GM23248 (cell line): ENCODE results near the gene PCDHA7. TPM values are rescaled to one million over a fixed set of nuclear protein-coding genes. Genes with fewer than 3 reads are reported as not detected.
"Not testable (repeated sequence)": the region's sequence is repeated elsewhere in the genome, so short reads cannot be mapped to it uniquely, and the experiment has no call there.

ENCODE experiments used
- DNase-seq: peaks from one replicate; pipeline ENCODE4 v3.0.0-alpha.2; 2015
- H2AFZ ChIP-seq: fragments of 200-600 bp; sonication (generic); 2 replicates; pipeline ENCODE4 v1.6.1; 2016; ENCODE audit warnings: antibody characterized with exemption
- H3F3A ChIP-seq: fragments of 200-600 bp; sonication (generic); 2 replicates; pipeline ENCODE4 v1.6.1; 2016; ENCODE audit warnings: mild to moderate bottlenecking, antibody characterized with exemption, mixed run types; ENCODE audit not compliant: insufficient read depth
- H3K27ac ChIP-seq: fragments of 200-600 bp; sonication (generic); 2 replicates; pipeline ENCODE4 v1.5.1; 2016; ENCODE audit warnings: mild to moderate bottlenecking
- H3K27me3 ChIP-seq: fragments of 200-600 bp; sonication (generic); replicated peaks from 2 replicates; pipeline ENCODE4 v1.6.1; 2016; ENCODE audit warnings: mild to moderate bottlenecking; ENCODE audit not compliant: insufficient read depth
- H3K36me3 ChIP-seq: fragments of 200-600 bp; sonication (generic); 2 replicates; pipeline ENCODE4 v1.6.1; 2016; ENCODE audit warnings: low read depth, mild to moderate bottlenecking
- H3K4me1 ChIP-seq: fragments of 200-600 bp; sonication (generic); 2 replicates; pipeline ENCODE4 v1.6.1; 2016; ENCODE audit warnings: mild to moderate bottlenecking; ENCODE audit not compliant: insufficient read depth
- H3K4me2 ChIP-seq: fragments of 200-600 bp; sonication (generic); one replicate; pipeline ENCODE4 v1.6.1; 2016; ENCODE audit warnings: mild to moderate bottlenecking; ENCODE audit not compliant: unreplicated experiment
- H3K4me3 ChIP-seq: fragments of 200-600 bp; sonication (generic); 2 replicates; pipeline ENCODE4 v1.5.1; 2016; ENCODE audit warnings: mild to moderate bottlenecking
- H3K79me2 ChIP-seq: fragments of 200-600 bp; sonication (generic); 2 replicates; pipeline ENCODE4 v1.6.1; 2016; ENCODE audit warnings: mild to moderate bottlenecking; ENCODE audit not compliant: insufficient read depth
- H3K9ac ChIP-seq: fragments of 200-600 bp; sonication (generic); 2 replicates; pipeline ENCODE4 v1.6.1; 2016; ENCODE audit warnings: mild to moderate bottlenecking
- H3K9me2 ChIP-seq: fragments of 200-600 bp; sonication (generic); 2 replicates; pipeline ENCODE4 v1.6.1; 2016; ENCODE audit warnings: mixed run types, mild to moderate bottlenecking, moderate library complexity; ENCODE audit not compliant: insufficient read depth
- H3K9me3 ChIP-seq: fragments of 200-600 bp; sonication (generic); one replicate; pipeline ENCODE4 v1.6.1; 2017; ENCODE audit warnings: low read depth
- H4K20me1 ChIP-seq: fragments of 200-600 bp; sonication (generic); 2 replicates; pipeline ENCODE4 v1.6.0; 2016; ENCODE audit not compliant: insufficient read depth
- EZH2 ChIP-seq: fragments of 200-600 bp; sonication (generic); IDR thresholded peaks from 2 replicates; pipeline ENCODE4 v1.6.1; 2018; ENCODE audit warnings: antibody characterized with exemption, mild to moderate bottlenecking; ENCODE audit not compliant: insufficient read depth, poor library complexity, severe bottlenecking
- EZH2phosphoT487 ChIP-seq: fragments of 200-600 bp; sonication (generic); IDR thresholded peaks from 2 replicates; pipeline ENCODE4 v1.6.1; 2018; ENCODE audit warnings: antibody characterized with exemption, moderate library complexity, mild to moderate bottlenecking, low read depth; ENCODE audit not compliant: insufficient read depth
- WGBS, 2 experiments: methylation state at CpG; one replicate each; pipeline ENCODE4 v1.1.6; 2015 to 2017; ENCODE audit warnings: low lambda C conversion rate in 2 of 2, low coverage in 1 of 2; ENCODE audit errors: missing lambda C conversion rate in 2 of 2; 5-methylcytosine and 5-hydroxymethylcytosine counted together
- in situ Hi-C: fragments of 300-500 bp; cut with MboI; formaldehyde crosslinking; loops from 2 replicates; pipeline ENCODE4 v1.15.0; 2020
- polyA plus RNA-seq: library from polyadenylated mRNA; unstranded; fragments of >200 nt; fragmentation: Nextera tagmentation; extraction: Ambion mirVana; gene quantifications from 2 replicates; pipeline ENCODE4 v1.2.1, GENCODE V29; 2016
- total RNA-seq: library from RNA; depleted of rRNA; stranded (reverse); fragments of >200 nt; shearing (Covaris generic); gene quantifications from 2 replicates; pipeline ENCODE4 v1.2.3, GENCODE V29; 2014

Gene PCDHA7
- total and polyA plus RNA-seq, 2 experiments from 2014 or later = not detected

DNA sequence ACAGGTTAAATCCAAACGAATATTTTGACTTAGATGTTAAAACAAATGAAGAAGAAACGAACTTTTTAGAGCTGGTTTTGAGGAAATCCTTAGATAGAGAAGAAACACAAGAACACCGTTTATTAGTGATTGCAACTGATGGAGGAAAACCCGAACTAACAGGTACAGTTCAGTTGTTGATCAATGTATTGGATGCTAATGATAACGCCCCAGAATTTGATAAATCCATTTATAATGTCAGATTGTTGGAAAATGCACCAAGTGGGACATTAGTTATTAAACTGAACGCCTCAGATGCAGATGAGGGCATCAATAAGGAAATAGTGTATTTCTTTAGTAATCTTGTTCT lies 11.8 kb upstream of the PCDHA7 start:
- Histone ChIP-seq H3K27me3 (no peaks in the 10 kb centered on the region), H3K79me2 (no peaks in the 10 kb centered on the region), H3K36me3 (no peaks in the 10 kb centered on the region), H3K27ac (no peak overlapping the region), H3K9me2 (no peaks in the 10 kb centered on the region), H4K20me1 (no peaks in the 10 kb centered on the region), H3K4me2 (no peak overlapping the region), H3K9ac (no peak overlapping the region), H3K4me3 (no peak overlapping the region), H3K4me1 (no peaks in the 10 kb centered on the region), H3F3A (no peaks in the 10 kb centered on the region), H2AFZ (no peak overlapping the region), H3K9me3 (no peaks in the 10 kb centered on the region)
- 16 to 21% methylated on average over 6 of the region's 6 CpGs for WGBS, 2 experiments
- in situ Hi-C loops = no loop called here
- TF ChIP-seq EZH2phosphoT487 = no peak
- no peak for TF ChIP-seq EZH2
- no peak for DNase-seq

DNA sequence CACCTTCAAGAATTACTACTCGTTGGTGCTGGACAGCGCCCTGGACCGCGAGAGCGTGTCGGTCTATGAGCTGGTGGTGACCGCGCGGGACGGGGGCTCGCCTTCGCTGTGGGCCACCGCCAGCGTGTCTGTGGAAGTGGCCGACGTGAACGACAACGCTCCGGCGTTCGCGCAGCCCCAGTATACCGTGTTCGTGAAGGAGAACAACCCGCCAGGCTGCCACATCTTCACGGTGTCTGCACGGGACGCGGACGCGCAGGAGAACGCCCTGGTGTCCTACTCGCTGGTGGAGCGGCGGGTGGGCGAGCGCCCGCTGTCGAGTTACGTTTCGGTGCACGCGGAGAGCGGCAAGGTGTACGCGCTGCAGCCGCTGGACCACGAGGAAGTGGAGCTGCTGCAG lies 11.1 kb upstream of the PCDHA7 start:
- in situ Hi-C loops, H3K4me1 ChIP-seq, H3K36me3 ChIP-seq, H3K79me2 ChIP-seq, H3K4me2 ChIP-seq, H3K9me3 ChIP-seq, H2AFZ ChIP-seq, DNase-seq, H3K4me3 ChIP-seq, H3F3A ChIP-seq, H3K9me2 ChIP-seq, H3K27ac ChIP-seq, H3K27me3 ChIP-seq, H3K9ac ChIP-seq, H4K20me1 ChIP-seq: not testable (repeated sequence)
- 41 to 43% methylated on average over 36 to 48 of the region's 48 CpGs for WGBS, 2 experiments

DNA sequence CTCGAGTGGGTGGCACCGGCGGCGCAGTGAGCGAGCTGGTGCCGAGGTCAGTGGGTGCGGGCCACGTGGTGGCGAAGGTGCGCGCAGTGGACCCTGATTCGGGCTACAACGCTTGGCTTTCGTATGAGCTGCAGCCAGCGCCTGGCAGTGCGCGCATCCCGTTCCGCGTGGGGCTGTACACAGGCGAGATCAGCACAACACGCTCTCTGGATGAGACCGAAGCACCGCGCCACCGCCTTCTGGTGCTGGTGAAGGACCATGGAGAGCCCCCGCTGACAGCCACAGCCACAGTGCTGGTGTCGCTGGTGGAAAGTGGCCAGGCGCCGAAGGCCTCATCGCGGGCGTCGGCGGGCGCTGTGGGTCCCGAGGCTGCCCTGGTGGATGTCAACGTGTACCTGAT lies 10.6 kb upstream of the PCDHA7 start:
- Histone ChIP-seq H3F3A (no peaks in the 10 kb centered on the region), H3K9me3 (no peaks in the 10 kb centered on the region), H3K36me3 (no peaks in the 10 kb centered on the region), H3K79me2 (no peaks in the 10 kb centered on the region), H3K27me3 (no peaks in the 10 kb centered on the region), H2AFZ (no peak overlapping the region), H3K4me1 (no peaks in the 10 kb centered on the region), H4K20me1 (no peaks in the 10 kb centered on the region), H3K4me2 (no peak overlapping the region), H3K4me3 (no peak overlapping the region), H3K9me2 (no peaks in the 10 kb centered on the region), H3K9ac (no peak overlapping the region), H3K27ac (no peak overlapping the region)
- 55 to 58% methylated on average over 33 to 38 of the region's 38 CpGs for WGBS, 2 experiments
- no peak for DNase-seq
- in situ Hi-C loops = no loop called here
- TF ChIP-seq EZH2 (no peak), EZH2phosphoT487 (no peak)

DNA sequence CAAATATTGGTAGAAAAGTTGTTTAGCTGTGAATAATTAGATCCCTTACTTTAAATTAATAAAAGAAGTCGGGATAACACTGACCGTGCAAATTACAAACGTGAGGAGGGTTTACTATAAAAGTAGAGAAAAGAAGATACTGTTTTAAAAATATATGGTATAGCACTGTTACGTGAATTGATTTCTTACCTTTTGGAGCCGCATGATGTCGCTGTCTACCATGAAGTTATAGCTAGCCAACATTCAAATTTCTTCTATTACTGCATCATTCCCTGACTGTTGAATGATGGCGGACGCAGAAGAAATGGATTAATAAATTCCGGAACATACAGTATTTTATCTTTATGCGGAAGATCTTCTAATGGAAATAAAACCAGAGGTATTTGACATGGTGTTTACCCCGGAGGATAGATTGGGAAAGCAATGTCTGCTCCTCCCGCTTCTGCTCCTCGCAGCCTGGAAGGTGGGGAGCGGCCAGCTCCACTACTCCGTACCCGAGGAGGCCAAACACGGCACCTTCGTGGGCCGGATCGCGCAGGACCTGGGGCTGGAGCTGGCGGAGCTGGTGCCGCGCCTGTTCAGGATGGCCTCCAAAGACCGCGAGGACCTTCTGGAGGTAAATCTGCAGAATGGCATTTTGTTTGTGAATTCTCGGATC lies 6.2 kb upstream of the PCDHA7 start, which contains the start of gene PCDHA6:
Gene PCDHA6 (plus strand): TSS at position 257 of the 658 bp plus-strand sequence. CDS start 132 bp downstream, at position 389.
- DNase-seq = peak; percentile 2
- no peaks in the 10 kb centered on the region for H3K9me3 ChIP-seq
- in situ Hi-C loops = no loop called here

DNA sequence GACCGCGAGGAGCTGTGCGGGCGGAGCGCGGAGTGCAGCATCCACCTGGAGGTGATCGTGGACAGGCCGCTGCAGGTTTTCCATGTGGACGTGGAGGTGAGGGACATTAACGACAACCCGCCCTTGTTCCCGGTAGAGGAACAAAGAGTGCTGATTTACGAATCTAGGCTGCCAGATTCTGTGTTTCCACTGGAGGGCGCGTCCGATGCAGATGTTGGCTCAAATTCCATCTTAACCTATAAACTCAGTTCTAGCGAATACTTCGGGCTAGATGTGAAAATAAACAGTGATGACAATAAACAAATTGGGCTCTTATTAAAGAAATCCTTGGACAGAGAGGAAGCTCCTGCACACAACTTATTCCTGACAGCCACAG lies 5.7 kb upstream of the PCDHA7 start:
- H3K27me3 ChIP-seq = no peaks in the 10 kb centered on the region
- H3K4me2 ChIP-seq = no peak overlapping the region
- H3K9me2 ChIP-seq = no peaks in the 10 kb centered on the region
- no peaks in the 10 kb centered on the region for H3K36me3 ChIP-seq
- no peaks in the 10 kb centered on the region for H3K9me3 ChIP-seq
- no peaks in the 10 kb centered on the region for H3K79me2 ChIP-seq
- in situ Hi-C loops = no loop called here
- no peaks in the 10 kb centered on the region for H4K20me1 ChIP-seq
- H3K4me3 ChIP-seq = no peak overlapping the region
- TF ChIP-seq EZH2 (no peak), EZH2phosphoT487 (no peak)
- H3K9ac ChIP-seq = no peak overlapping the region
- 24 to 29% methylated on average over 18 of the region's 18 CpGs for WGBS, 2 experiments
- no peaks in the 10 kb centered on the region for H3F3A ChIP-seq
- no peak for DNase-seq
- H3K27ac ChIP-seq = no peak overlapping the region
- H3K4me1 ChIP-seq = no peaks in the 10 kb centered on the region
- H2AFZ ChIP-seq = no peak overlapping the region

More for the DNA sequence above, 6.2 kb upstream of the PCDHA7 start, which contains the start of gene PCDHA6:
- no peak within 1 kb of the TSS for H2AFZ ChIP-seq
- H3F3A ChIP-seq = no peaks in the 10 kb centered on the region
- no peaks in the 10 kb centered on the region for H3K27me3 ChIP-seq
- no peak within 1 kb of the TSS for H3K4me3 ChIP-seq
- no peaks in the 10 kb centered on the region for H3K36me3 ChIP-seq
- no peak within 1 kb of the TSS for H3K9ac ChIP-seq
- 22 to 24% methylated on average over 27 of the region's 27 CpGs for WGBS, 2 experiments
- no peaks in the 10 kb centered on the region for H3K4me1 ChIP-seq
- TF ChIP-seq EZH2 (no peak), EZH2phosphoT487 (no peak)
- H3K79me2 ChIP-seq = no peaks in the 10 kb centered on the region
- H3K27ac ChIP-seq = no peak within 1 kb of the TSS
- H4K20me1 ChIP-seq = no peaks in the 10 kb centered on the region
- H3K9me2 ChIP-seq = no peaks in the 10 kb centered on the region
- H3K4me2 ChIP-seq = no peak within 1 kb of the TSS

DNA sequence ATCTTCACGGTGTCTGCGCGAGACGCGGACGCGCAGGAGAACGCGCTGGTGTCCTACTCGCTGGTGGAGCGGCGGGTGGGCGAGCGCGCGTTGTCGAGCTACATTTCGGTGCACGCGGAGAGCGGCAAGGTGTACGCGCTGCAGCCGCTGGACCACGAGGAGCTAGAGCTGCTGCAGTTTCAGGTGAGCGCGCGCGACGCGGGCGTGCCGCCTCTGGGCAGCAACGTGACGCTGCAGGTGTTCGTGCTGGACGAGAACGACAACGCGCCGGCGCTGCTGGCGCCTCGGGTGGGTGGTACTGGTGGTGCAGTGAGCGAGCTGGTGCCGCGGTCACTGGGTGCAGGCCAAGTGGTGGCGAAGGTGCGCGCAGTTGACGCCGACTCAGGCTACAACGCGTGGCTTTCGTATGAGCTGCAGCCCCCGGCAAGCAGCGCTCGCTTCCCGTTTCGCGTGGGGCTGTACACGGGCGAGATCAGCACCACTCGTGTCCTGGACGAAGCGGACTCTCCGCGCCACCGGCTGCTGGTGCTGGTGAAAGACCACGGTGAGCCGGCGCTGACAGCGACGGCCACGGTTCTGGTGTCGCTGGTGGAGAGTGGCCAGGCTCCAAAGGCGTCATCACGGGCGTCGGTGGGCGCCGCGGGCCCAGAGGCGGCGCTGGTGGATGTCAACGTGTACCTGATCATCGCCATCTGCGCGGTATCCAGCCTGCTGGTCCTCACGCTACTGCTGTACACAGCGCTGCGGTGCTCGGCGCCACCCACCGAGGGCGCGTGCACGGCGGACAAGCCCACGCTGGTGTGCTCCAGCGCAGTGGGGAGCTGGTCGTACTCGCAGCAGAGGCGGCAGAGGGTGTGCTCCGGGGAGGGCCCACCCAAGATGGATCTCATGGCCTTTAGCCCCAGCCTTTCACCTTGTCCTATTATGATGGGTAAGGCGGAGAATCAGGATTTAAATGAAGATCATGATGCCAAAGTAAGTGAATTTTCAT lies 4.3 kb upstream of the PCDHA7 start:
- in situ Hi-C loops, H3K79me2 ChIP-seq: not testable (repeated sequence)
- 55 to 57% methylated on average over 89 to 100 of the region's 106 CpGs for WGBS, 2 experiments

More for the DNA sequence above, 4.3 kb upstream of the PCDHA7 start:
- not testable (repeated sequence) for H3K4me3 ChIP-seq, H3K27ac ChIP-seq, H3K4me1 ChIP-seq, H3F3A ChIP-seq, H3K9ac ChIP-seq, H4K20me1 ChIP-seq, H3K27me3 ChIP-seq, H3K9me2 ChIP-seq, H3K9me3 ChIP-seq, H3K36me3 ChIP-seq, H2AFZ ChIP-seq, DNase-seq, H3K4me2 ChIP-seq
